HG03575 (cell line): ENCODE data around the gene PSMD9.

ENCODE experiments used
- ATAC-seq: cut with Tn5 transposase; IDR thresholded peaks from one replicate; pipeline ENCODE4 v1.9.1; 2021; ENCODE audit not compliant: unreplicated experiment, insufficient number of reproducible peaks, low FRiP score; ENCODE audit errors: extremely low read depth

PSMD9 gene

GRCh38 chr12:121943926-121944325 is 55.3 kb downstream of the PSMD9 start:
- ATAC-seq: no peak

DNA sequence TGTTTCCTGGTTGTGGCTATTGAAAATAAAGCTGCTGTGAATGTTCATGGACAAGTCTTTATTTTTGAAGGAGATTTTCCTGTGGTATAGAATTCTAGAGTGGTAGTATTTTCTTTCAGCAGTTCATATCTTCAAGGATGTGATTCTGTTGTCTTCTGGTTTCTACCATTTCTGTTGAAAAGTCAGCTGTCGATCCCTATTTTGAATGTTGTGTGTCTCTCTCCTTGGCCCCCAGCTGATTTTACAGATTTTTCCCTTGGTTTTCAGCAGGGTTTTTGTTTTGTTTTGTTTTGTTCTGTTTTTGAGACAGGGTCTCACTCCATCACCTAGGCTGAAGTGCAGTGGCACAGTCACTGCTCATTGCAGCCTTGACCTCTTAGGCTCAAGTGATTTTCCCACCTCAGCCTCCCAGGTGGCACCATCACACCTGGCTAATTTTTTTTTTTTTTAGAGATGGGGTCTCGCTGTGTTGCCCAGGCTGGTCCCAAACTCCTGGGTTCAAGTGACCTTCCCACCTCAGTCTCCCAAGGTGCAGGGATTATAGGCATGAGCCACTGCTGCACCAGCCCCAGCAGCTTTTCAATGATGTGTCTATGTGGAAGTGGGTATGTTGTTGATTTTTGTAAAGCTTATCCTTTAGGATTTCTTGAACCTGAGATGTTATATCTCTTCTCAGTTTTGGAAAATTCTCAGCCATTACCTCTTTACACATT is 57.9 kb downstream of the PSMD9 start:
- ATAC-seq: no peak

DNA sequence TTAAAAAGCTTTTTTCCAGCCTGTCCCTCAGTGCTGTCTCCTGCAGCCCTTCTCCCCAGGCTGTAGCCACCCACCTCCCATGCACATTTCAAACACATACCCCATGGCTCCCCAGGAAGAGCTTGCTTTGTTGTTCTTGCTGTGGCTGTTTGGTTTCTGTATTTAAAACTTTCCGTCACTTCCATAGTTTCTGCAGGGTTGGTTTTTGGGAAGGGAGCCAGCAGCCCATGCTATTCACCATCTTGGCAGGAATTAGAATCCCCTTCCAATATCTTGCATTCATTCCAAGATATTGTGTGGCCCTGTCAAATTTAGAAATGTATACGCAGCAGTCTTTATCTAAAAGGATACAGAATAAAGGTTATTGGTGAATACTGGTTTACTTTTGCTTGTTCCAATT is 59.4 kb downstream of the PSMD9 start:
- ATAC-seq: no peak

GRCh38 chr12:121949648-121950397 is 61.2 kb downstream of the PSMD9 start:
- no peak for ATAC-seq

DNA sequence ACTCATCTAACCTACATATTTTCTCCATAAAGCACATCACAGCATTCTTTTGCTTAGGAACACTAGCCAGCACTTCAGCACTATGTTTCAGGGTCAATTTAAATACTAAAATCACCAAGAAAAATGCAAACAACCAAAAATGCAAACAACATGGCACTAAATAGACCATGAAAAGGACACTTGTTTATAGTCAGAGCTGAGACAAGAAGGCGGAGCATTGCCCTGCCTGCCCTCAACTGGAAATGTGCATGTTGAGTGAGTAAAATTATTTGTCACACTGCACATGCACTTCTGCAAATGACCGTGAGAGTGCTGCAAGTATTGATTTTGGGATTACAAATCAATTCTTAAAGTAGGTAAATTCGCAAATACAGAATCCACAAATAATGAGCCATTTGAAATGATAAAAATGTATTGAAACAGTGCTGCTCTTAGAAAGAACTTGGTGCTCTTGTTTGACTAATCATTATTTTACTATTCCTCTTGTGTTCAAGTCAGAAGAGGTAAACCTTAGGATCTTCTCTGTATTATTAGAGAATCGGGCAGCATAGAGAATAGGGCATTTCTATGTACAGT is 64.6 kb downstream of the PSMD9 start:
- ATAC-seq: no peak

GRCh38 chr12:121953695-121954094 is 65.1 kb downstream of the PSMD9 start:
- no peak for ATAC-seq

GRCh38 chr12:121955258-121956237 is 67.0 kb downstream of the PSMD9 start:
- ATAC-seq: no peak

DNA sequence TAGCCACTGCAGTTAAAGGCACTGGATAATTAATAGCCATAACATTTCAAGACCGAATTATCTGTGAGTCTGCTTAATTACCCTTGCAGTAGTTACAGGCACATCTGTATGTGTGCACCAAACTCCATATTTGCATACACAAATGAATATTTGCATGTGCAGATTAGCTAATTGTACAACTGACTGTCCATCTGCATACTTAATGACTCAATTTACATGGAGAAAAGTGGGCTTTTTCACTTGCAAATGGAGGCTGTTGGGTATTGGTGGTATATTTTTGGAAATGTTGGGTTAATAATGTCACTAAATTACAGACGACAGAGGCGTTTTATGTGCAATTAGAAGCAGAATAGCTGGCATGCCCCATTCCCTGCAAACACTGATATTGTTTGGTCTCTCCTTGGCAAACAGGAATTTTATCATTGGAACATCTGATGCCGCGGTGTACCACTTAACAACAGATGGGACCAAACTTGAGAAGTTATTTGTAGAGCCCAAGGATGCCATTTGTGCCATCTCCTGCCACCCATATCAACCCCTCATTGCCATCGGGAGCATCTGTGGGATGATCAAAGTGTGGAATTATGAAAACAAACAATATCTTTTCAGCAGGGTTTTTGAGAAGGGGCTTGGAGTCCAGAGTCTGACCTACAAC is 69.4 kb downstream of the PSMD9 start:
- ATAC-seq: no peak

GRCh38 chr12:121958541-121959240 is 70.1 kb downstream of the PSMD9 start:
- no peak for ATAC-seq

DNA sequence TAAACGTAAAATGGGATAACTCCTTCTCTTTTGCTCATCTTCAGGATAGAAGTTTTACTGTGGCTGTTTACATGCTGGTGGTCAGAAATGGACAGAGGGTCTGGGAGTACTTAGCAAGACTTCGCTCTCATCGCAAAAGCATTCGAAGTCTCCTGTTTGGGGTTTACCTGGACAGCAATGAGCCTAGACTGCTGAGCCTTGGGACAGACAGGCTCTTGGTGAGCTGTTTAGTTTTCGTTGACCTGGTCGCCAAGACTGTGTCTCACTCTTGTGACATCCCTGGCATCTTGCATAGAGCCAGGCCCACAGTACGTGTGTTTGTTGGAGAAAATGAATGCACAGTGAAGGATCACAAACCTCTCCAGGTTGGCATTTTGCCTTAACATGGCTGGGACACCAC is 72.0 kb downstream of the PSMD9 start:
- no peak for ATAC-seq

DNA sequence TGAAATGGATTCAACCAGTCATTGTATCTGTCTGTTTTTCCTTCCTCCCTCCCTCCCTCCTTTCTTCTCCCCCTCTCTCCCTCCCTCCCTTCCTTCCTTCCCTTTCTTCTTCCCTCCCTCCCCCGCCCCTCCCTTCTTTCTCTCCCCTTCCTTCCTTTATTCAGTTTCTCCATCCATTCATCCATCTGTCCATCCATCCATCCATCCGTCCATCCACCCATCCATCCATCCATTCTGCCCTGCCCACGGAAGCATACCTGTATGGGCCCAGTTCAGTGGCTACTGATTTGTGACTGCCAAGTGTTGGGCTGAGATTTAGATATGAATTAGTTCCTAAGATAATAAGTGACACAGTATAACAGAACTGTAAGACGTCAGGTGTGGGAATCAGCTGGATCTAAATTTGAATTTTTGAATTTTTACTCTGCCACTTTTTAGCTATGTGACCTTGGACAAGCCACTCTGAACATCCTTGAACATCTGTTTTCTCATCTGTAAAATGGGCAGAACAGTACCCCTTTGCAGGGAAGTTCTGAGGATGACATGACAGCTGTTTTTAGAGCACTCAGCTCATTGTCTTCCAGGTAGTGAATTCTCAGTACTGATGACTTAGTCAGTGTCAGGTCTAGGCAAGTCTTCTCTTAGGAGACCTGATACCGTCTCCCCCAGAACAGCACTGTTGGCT is 72.7 kb downstream of the PSMD9 start:
- ATAC-seq: no peak

DNA sequence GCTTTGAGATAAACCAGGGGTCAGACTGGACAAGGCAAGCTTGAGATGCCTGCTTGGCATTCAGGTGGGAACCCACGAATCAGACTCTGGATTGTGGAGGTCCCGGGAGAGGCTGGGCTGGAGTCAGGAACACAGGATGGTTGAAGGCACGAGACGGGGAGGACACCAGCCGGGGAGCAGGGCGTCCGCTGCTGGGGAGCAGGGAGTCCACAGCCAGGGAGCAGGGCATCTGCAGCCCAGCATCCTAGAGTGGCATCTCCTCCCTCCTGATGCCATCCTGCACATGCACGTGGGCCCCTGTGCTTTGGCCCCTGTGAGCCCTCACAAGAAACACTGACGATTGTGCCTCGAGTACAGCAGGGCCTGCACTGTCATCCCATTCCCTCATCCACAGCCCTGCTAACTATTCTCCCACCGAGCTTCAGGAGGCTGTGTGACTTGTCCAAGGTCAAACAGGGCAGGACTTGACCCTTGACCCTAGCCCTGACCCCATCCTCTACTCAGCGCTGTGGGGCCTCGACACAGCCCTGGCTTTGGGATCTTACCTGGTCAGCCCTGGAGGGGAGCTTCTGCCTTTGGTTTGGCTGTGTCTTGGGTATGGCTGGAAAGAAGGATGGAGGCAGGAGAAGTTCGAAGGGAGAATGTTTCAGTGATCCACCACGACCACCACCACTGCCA is 74.9 kb downstream of the PSMD9 start:
- ATAC-seq: no peak

GRCh38 chr12:121964813-121965643 is 76.4 kb downstream of the PSMD9 start:
- no peak for ATAC-seq

- ATAC-seq: no peak
Measured at GRCh38 chr12:121966959-121967358, 78.4 kb downstream of the PSMD9 start.
